Pericardium fibroblast (primary cell): ENCODE data around the gene RNF145. TPM values are rescaled to one million over a fixed set of nuclear protein-coding genes. Genes with fewer than 3 reads are reported as not detected.

Source experiments
- total RNA-seq: library from RNA; depleted of rRNA; stranded (reverse); fragments of >200 nt; gene quantifications from 2 replicates; pipeline ENCODE4 v1.2.3, GENCODE V29; 2015

RNF145 gene
- total RNA-seq = 31.0 and 42.7 TPM in 2 replicates

DNA sequence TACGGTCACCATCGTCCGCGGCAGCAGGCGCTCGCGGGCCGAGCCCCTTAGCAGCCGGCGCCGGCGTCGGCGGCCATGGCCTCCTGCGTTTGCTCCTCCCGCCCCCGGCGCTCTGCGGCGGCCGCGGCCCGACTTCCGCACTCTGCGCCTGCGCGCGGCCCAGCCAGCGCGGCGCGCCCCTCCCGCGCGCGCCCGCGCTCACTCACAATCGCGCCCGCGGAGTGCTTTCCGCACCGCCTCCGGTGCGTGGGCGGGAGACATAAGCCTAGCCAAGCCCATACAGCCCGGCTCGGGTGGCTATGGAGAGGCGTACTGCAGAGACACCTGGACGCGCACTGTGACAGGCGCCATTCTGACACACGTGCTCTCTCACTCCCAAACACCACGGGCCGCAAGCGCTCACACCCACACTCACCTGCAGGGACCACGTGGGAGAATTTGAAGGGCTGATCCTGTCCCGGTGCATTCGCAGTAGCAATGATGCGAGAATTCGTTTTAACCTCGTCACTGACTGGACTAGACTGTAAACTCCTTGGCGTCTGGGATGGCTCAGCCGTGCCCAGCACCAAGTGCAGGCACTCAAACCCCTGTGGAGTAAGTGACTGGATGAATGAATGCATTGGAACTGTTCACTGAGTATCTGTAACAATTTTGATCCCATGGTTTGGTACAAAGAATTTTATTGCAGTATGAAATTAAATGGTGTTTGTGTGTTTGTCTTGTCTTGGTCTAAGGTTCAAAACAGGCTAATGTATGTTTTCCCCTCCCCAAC lies at the start of gene RNF145:
RNF145 (minus strand) TSS at position 116 of the 772 bp plus-strand sequence. CDS start 5,936 bp downstream, outside the sequence.

Other genes starting within 250 kb of the RNF145 start
- 11.3 and 22.3 TPM in 2 replicates for gene EBF1, start 109.6 kb downstream of the RNF145 start, total RNA-seq
- gene UBLCP1, start 53.7 kb upstream of the RNF145 start, total RNA-seq = 23.6 and 30.0 TPM in 2 replicates
- gene IL12B, start 120.9 kb upstream of the RNF145 start, total RNA-seq = not detected in 2 replicates